ENCODE data around the gene SCN5A. TPM values are rescaled to one million over a fixed set of nuclear protein-coding genes. Genes with fewer than 3 reads are reported as not detected.

Gene SCN5A
- total and polyA plus RNA-seq, 4 donors, result 0.01 to 0.14 TPM; not detected in 2

DNA sequence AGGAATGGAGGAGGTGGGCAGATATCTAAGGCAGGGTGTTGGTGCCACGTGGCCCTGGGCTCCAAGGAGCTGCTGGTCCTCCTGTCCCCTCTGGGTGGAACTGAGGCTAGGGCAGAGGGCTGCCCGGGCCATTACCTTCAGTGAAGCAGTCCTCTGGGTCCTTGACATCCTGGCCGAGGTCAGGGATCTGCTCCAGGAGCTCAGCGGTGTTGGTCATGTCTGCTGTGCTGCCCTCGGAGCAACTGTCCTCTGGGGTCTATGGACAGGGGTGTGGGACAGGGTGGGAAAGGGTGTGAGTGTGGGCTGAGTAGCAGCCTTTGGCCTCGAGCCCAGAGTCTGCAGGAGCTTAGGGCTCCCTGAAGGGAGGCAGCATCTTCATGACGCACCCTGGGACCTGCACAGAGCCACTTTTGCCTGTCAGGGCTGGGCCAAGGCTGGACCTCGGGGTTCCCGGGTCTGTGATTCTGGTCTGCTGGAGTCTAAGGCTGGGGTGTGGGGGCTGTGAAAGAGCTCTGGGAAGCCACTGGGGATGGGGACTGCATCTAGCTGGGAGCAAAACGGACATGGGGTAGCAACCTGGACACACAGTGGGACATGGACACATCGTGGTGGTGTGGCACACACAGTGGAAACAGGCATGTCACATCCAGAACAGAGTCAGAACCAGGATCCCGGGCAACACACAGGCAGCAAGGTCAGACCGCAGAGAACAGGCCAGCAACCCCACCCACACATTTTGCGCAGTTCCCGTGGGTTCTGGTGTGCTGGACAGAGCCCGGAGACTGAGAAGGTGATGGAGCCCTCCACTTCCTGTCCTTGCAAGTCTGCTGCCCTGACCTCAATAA lies 72.7 kb downstream of the SCN5A start:
- TF ChIP-seq FOXA2 (IDR thresholded peaks at IDR 0.05), result no peak
- TF ChIP-seq EGR1 (IDR thresholded peaks at IDR 0.05; ENCODE audit: low read depth in 2 of 2), result no peak
- TF ChIP-seq NR2F2 (IDR thresholded peaks at IDR 0.05), result no peak
- no peak for TF ChIP-seq RXRA (IDR thresholded peaks at IDR 0.05)
- TF ChIP-seq SP1 (IDR thresholded peaks at IDR 0.05), result no peak
- TF ChIP-seq RAD21 (IDR thresholded peaks at IDR 0.05), result no peak
- TF ChIP-seq GABPA (IDR thresholded peaks at IDR 0.05 in 1 of 2, conservative IDR thresholded peaks at IDR 0.05 in 1 of 2), result no peak
- no peak for TF ChIP-seq TAF1 (conservative IDR thresholded peaks at IDR 0.05)
- no peak for TF ChIP-seq HNF4G (IDR thresholded peaks at IDR 0.05)
- no peak for TF ChIP-seq FOXA1 (IDR thresholded peaks at IDR 0.05)
- TF ChIP-seq, protein P1, sequence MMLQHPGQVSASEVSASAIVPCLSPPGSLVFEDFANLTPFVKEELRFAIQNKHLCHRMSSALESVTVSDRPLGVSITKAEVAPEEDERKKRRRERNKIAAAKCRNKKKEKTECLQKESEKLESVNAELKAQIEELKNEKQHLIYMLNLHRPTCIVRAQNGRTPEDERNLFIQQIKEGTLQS (IDR thresholded peaks at IDR 0.05), result no peak
- TF ChIP-seq, protein P2, sequence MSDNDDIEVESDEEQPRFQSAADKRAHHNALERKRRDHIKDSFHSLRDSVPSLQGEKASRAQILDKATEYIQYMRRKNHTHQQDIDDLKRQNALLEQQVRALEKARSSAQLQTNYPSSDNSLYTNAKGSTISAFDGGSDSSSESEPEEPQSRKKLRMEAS (IDR thresholded peaks at IDR 0.05), result no peak
- no peak for TF ChIP-seq HNF4A (conservative IDR thresholded peaks at IDR 0.05)
- no peak for TF ChIP-seq JUND (IDR thresholded peaks at IDR 0.05)
- TF ChIP-seq, protein P3, sequence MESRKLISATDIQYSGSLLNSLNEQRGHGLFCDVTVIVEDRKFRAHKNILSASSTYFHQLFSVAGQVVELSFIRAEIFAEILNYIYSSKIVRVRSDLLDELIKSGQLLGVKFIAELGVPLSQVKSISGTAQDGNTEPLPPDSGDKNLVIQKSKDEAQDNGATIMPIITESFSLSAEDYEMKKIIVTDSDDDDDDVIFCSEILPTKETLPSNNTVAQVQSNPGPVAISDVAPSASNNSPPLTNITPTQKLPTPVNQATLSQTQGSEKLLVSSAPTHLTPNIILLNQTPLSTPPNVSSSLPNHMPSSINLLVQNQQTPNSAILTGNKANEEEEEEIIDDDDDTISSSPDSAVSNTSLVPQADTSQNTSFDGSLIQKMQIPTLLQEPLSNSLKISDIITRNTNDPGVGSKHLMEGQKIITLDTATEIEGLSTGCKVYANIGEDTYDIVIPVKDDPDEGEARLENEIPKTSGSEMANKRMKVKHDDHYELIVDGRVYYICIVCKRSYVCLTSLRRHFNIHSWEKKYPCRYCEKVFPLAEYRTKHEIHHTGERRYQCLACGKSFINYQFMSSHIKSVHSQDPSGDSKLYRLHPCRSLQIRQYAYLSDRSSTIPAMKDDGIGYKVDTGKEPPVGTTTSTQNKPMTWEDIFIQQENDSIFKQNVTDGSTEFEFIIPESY (IDR thresholded peaks at IDR 0.05), result no peak
- TF ChIP-seq, protein P4, sequence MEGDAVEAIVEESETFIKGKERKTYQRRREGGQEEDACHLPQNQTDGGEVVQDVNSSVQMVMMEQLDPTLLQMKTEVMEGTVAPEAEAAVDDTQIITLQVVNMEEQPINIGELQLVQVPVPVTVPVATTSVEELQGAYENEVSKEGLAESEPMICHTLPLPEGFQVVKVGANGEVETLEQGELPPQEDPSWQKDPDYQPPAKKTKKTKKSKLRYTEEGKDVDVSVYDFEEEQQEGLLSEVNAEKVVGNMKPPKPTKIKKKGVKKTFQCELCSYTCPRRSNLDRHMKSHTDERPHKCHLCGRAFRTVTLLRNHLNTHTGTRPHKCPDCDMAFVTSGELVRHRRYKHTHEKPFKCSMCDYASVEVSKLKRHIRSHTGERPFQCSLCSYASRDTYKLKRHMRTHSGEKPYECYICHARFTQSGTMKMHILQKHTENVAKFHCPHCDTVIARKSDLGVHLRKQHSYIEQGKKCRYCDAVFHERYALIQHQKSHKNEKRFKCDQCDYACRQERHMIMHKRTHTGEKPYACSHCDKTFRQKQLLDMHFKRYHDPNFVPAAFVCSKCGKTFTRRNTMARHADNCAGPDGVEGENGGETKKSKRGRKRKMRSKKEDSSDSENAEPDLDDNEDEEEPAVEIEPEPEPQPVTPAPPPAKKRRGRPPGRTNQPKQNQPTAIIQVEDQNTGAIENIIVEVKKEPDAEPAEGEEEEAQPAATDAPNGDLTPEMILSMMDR (IDR thresholded peaks at IDR 0.05; ENCODE audit: low read depth, low read length, missing input control), result no peak
- TF ChIP-seq, protein P5, sequence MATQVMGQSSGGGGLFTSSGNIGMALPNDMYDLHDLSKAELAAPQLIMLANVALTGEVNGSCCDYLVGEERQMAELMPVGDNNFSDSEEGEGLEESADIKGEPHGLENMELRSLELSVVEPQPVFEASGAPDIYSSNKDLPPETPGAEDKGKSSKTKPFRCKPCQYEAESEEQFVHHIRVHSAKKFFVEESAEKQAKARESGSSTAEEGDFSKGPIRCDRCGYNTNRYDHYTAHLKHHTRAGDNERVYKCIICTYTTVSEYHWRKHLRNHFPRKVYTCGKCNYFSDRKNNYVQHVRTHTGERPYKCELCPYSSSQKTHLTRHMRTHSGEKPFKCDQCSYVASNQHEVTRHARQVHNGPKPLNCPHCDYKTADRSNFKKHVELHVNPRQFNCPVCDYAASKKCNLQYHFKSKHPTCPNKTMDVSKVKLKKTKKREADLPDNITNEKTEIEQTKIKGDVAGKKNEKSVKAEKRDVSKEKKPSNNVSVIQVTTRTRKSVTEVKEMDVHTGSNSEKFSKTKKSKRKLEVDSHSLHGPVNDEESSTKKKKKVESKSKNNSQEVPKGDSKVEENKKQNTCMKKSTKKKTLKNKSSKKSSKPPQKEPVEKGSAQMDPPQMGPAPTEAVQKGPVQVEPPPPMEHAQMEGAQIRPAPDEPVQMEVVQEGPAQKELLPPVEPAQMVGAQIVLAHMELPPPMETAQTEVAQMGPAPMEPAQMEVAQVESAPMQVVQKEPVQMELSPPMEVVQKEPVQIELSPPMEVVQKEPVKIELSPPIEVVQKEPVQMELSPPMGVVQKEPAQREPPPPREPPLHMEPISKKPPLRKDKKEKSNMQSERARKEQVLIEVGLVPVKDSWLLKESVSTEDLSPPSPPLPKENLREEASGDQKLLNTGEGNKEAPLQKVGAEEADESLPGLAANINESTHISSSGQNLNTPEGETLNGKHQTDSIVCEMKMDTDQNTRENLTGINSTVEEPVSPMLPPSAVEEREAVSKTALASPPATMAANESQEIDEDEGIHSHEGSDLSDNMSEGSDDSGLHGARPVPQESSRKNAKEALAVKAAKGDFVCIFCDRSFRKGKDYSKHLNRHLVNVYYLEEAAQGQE (IDR thresholded peaks at IDR 0.05), result no peak

More for the DNA sequence above, 72.7 kb downstream of the SCN5A start:
- no peaks in the 10 kb centered on the region for H3K36me3 ChIP-seq (ENCODE audit: control insufficient read depth in 4 of 4, insufficient read depth in 3 of 4, low read depth in 1 of 4, low read length in 3 of 4)
- no peaks in the 10 kb centered on the region for H3K27me3 ChIP-seq (ENCODE audit: control insufficient read depth in 4 of 4, insufficient read depth in 4 of 4, low read length in 3 of 4)
- H3K4me3 ChIP-seq (ENCODE audit: low read depth in 1 of 3, low read length in 3 of 3), result no peak overlapping the region
- DNase-seq (ENCODE audit: low spot score), result peak; percentile 20
- no peaks in the 10 kb centered on the region for H3K9me3 ChIP-seq (ENCODE audit: control insufficient read depth in 4 of 4, low read length in 3 of 4)
- no peak overlapping the region for H3K9ac ChIP-seq (ENCODE audit: low read depth in 1 of 2, low read length in 2 of 2)
- no peaks in the 10 kb centered on the region for H3K4me1 ChIP-seq (ENCODE audit: control insufficient read depth in 4 of 4, insufficient read depth in 4 of 4, low read length in 3 of 4)
- no peak overlapping the region for H3K27ac ChIP-seq (ENCODE audit: low read depth in 1 of 2, low read length in 2 of 2)
- WGBS, result 79% methylated on average over 16 of the region's 16 CpGs

Measured in liver (tissue), 9 donors.